ENCODE data around the gene TRIM47. TPM values are rescaled to one million over a fixed set of nuclear protein-coding genes. Genes with fewer than 3 reads are reported as not detected.
A peak's percentile ranks its signal among the peaks of the same experiment; 100 is the strongest.

TRIM47 gene
- total RNA-seq, 6 experiments from 2014 or later = 9.1 to 27.0 (median 21.5) TPM

DNA sequence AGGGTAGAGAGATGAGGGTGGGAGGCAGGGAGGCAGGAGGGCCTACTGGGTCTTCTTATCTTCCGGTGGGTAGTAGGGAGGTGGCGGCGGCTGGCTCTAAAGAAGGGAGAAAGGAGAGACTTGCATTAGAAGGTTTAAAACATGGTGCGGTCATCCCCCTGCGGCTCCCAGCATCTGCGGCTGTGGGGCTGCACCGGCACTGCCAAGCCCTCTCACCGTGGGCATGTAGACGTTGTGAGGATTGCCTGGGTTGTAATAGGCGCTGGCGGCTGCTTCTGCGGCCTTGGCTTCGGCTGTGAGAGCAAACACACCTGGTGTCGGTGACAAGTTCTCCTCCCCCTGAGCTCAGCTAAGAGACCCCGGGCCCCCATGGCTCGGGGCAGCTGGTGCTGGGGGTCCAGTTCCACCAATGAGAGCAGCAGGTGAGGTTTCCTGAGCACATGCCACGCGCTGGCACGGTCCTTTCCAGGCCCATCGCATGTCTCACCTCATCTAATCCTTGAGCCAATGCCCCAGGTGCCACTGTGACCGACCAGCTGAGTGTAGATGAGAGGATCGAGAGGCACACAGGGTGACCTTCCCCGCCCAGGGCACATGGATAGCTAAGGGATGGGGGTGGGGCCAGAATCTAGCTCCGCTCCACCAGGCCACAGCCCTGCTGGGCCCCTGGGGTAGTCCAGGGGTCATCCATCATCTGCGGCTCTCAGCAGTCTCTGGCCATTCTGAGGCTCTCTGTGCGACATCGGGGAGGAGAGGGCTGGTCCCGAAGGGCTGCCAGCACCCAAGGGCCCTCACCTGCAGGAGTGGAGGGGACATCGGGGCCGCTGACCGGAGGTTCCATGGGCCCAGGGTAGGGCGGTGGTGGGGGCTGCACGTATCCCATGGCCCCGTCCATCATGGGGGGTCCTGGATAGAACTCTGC lies 31.4 kb downstream of the TRIM47 start:
- H3K36me3 ChIP-seq = peaks cover 10 to 57% (median 31%) of the 10 kb centered on the region in 4 donors

DNA sequence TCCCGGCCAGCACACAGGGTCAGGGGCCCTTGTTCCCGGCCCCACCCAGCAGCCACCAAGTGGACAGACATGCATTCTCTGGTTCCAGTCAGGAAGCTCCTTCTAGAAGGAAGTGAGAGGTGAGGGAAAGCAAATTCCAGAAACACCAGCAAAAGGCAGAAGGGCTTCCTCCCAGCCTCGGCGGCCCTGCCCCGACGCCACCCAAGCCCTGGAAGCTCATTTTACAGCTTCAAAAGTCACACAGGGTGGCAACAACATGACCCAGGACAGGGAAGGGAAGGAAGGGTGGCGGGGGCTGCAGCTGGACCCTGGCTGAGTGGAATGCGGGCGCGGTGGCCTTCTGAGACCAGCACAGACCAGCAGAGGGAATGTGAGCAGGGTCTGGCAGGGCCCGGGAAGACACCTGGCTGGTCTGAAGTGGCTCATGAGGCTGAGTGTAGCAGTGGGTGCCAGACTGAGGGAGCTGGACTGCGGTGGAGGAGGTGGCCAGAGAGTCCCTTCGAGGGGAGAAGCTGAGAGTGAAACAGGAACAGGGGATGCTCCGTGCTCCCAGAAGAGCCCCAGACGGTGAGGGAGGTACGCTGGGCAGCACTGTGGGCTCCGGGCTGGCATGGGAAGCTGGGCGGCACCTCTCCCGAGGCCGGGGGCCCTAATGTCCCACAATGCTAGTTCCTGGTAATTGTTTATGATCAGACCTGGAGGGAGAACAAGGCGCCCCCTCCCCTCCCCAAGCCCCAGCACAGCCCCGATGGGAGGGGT lies 32.3 kb downstream of the TRIM47 start:
- WGBS (ENCODE audit: insufficient coverage, low coverage, low lambda C conversion rate, missing lambda C conversion rate) = 72% methylated on average over 9 of the region's 22 CpGs
- DNase-seq (peak in 1 of 3 donors; percentile 50), ATAC-seq (peak in 1 of 4 donors; percentile 1)
- TF ChIP-seq POLR2A (IDR thresholded peaks at IDR 0.05) = no peak
- TF ChIP-seq, protein P1, sequence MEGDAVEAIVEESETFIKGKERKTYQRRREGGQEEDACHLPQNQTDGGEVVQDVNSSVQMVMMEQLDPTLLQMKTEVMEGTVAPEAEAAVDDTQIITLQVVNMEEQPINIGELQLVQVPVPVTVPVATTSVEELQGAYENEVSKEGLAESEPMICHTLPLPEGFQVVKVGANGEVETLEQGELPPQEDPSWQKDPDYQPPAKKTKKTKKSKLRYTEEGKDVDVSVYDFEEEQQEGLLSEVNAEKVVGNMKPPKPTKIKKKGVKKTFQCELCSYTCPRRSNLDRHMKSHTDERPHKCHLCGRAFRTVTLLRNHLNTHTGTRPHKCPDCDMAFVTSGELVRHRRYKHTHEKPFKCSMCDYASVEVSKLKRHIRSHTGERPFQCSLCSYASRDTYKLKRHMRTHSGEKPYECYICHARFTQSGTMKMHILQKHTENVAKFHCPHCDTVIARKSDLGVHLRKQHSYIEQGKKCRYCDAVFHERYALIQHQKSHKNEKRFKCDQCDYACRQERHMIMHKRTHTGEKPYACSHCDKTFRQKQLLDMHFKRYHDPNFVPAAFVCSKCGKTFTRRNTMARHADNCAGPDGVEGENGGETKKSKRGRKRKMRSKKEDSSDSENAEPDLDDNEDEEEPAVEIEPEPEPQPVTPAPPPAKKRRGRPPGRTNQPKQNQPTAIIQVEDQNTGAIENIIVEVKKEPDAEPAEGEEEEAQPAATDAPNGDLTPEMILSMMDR (IDR thresholded peaks at IDR 0.05) = no peak
- Histone ChIP-seq H3K4me1 (peaks cover 0 to 49% (median 6%) of the 10 kb centered on the region in 4 donors), H3K27ac (peak overlapping the region; percentile 63 to 83 (median 75)), H3K4me3 (no peak overlapping the region), H3K9me3 (no peaks in the 10 kb centered on the region), H3K27me3 (no peaks in the 10 kb centered on the region), H3K36me3 (peaks cover 10 to 52% (median 29%) of the 10 kb centered on the region in 4 donors)
- intact Hi-C loops (cut with DNase I) = no loop called here

More for the DNA sequence above, 31.4 kb downstream of the TRIM47 start:
- intact Hi-C loops (cut with DNase I) = no loop called here
- Histone ChIP-seq H3K27ac (peak overlapping the region in 1 of 3 donors; percentile 75), H3K4me1 (peaks cover 0 to 58% (median 12%) of the 10 kb centered on the region in 4 donors), H3K27me3 (no peaks in the 10 kb centered on the region), H3K9me3 (no peaks in the 10 kb centered on the region), H3K4me3 (no peak overlapping the region)
- ATAC-seq (no peak), DNase-seq (peak in 1 of 3 donors; percentile 57)
- 79% methylated on average over 14 of the region's 34 CpGs for WGBS (ENCODE audit: insufficient coverage, low coverage, low lambda C conversion rate, missing lambda C conversion rate)
- TF ChIP-seq, protein P1 (IDR thresholded peaks at IDR 0.05) = no peak
- no peak for TF ChIP-seq POLR2A (IDR thresholded peaks at IDR 0.05)

DNA sequence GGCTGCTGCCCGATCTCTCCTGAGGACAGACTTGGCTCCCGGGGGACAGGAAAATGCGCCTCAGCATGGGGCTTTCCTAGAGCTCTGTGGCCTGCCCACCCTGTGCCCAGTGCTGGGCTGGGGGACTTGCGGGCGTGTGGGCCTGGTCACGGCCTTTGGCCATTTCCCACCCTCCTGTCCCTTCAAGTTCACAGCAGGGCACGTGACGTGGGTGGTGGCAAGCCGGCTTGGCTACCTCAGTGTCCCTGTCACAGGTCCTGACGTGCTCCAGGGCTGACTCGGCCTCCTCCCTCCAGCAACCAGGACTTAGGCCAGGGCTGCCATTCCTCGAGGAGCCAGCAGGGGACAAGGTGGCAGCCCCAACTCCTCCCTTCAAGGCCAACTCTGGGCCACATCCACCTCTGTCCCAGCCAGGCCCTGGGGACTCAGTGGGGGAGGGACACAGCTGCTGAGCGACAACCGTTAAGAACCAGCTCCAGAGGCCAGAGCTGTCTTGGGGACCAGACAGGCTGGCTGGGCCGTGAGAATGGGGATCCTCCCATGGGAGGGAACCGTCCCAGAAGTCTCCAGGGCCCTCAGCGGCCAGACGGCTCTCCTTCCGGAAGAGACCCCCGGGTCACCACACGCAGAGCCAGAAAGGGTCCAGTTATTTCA lies 33.2 kb downstream of the TRIM47 start:
- WGBS (ENCODE audit: insufficient coverage, low coverage, low lambda C conversion rate, missing lambda C conversion rate) = 44% methylated on average over 7 of the region's 21 CpGs
- intact Hi-C loops (cut with DNase I) = no loop called here
- Histone ChIP-seq H3K27ac (peak overlapping the region; percentile 63 to 83 (median 75)), H3K36me3 (peaks cover 8 to 43% (median 25%) of the 10 kb centered on the region in 4 donors), H3K4me3 (no peak overlapping the region), H3K9me3 (no peaks in the 10 kb centered on the region), H3K27me3 (no peaks in the 10 kb centered on the region), H3K4me1 (peaks cover 0 to 40% (median 3%) of the 10 kb centered on the region in 4 donors)
- peak; percentile 77 to 86 (median 81) for DNase-seq
- TF ChIP-seq, protein P1 (IDR thresholded peaks at IDR 0.05) = peak; percentile 56 to 76 (median 60)
- no peak for TF ChIP-seq POLR2A (IDR thresholded peaks at IDR 0.05)
- peak; percentile 60 to 72 (median 66) for ATAC-seq

DNA sequence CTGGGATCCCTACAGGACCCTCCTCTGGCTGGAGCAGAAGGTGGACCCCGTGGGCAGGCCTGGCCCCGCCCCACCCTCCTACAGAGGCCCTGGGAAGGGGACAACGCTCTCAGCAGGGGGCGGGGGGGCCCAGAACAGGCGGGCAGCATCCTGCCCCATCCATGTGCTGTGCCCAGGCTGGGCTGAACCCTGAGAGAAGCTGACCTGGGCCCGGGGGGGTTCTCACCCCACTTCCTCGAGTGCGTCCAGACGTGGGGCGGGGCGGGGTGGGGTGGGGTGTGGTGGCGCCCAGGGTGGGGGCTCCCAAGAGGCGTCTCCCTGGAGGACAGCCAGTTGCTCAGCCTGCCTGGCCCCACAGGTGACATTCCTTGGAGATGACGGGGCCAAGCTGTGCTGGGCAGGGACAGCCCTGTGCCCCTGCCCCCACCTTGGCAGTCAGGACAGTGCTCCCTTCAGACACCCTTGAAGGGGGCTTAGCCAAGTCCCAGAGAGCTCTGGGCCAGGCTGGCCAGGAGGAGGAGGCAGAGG lies 33.8 kb downstream of the TRIM47 start:
- peak overlapping the region in 1 of 3 donors; percentile 38 for H3K4me3 ChIP-seq
- H3K27ac ChIP-seq = peak overlapping the region; percentile 63 to 83 (median 75)
- intact Hi-C loops (cut with DNase I) = no loop called here
- TF ChIP-seq POLR2A (IDR thresholded peaks at IDR 0.05) = no peak
- TF ChIP-seq, protein P1 (IDR thresholded peaks at IDR 0.05) = no peak
- no peaks in the 10 kb centered on the region for H3K27me3 ChIP-seq
- no CpG with 5 or more reads among the region's 14 CpGs for WGBS (ENCODE audit: insufficient coverage, low coverage, low lambda C conversion rate, missing lambda C conversion rate)
- ATAC-seq (peak; percentile 10 to 29 (median 22)), DNase-seq (peak in 1 of 3 donors; percentile 65)
- no peaks in the 10 kb centered on the region for H3K9me3 ChIP-seq
- H3K4me1 ChIP-seq = peaks cover 0 to 34% (median 3%) of the 10 kb centered on the region in 4 donors
- peaks cover 8 to 37% (median 20%) of the 10 kb centered on the region in 4 donors for H3K36me3 ChIP-seq
